ENCODE data around the gene FRMPD4.

DNA sequence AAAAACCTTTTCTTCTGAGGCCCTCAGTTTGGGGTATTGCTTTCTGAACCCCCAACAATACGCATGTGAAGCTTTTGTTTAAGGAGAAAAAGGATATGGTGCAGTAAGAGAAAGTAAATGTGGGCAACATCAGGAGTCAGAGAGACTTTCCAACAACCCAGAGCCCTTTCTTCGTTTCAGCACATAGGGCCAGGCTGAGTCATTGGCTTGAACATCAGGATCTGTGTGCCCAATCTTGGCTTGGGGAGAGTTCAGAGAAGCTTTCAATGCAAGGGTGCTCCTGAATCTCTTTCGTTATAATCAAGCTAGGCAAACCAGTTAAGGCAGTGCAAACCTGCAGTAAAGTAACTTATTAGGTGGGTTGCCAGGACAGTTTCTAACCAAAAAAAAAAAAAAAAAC lies 191.2 kb downstream of the FRMPD4 start:
- TF ChIP-seq, protein P1, sequence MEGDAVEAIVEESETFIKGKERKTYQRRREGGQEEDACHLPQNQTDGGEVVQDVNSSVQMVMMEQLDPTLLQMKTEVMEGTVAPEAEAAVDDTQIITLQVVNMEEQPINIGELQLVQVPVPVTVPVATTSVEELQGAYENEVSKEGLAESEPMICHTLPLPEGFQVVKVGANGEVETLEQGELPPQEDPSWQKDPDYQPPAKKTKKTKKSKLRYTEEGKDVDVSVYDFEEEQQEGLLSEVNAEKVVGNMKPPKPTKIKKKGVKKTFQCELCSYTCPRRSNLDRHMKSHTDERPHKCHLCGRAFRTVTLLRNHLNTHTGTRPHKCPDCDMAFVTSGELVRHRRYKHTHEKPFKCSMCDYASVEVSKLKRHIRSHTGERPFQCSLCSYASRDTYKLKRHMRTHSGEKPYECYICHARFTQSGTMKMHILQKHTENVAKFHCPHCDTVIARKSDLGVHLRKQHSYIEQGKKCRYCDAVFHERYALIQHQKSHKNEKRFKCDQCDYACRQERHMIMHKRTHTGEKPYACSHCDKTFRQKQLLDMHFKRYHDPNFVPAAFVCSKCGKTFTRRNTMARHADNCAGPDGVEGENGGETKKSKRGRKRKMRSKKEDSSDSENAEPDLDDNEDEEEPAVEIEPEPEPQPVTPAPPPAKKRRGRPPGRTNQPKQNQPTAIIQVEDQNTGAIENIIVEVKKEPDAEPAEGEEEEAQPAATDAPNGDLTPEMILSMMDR (IDR thresholded peaks at IDR 0.05) = no peak
- no peak for TF ChIP-seq ZFX (IDR thresholded peaks at IDR 0.05; ENCODE audit: borderline replicate concordance)

Measured in 22Rv1 (cell line).